NOMO-1 (cell line): ENCODE measurements around the gene KIF15.
"Not testable (repeated sequence)": the region's sequence is repeated elsewhere in the genome, so short reads cannot be mapped to it uniquely, and the experiment has no call there.

Experiments used
- DNase-seq, 2 experiments: peaks; one replicate each; lab custom pipeline; 2025; ENCODE audit not compliant: unreplicated experiment in 2 of 2; lab: John Stamatoyannopoulos, UW

KIF15 gene

DNA sequence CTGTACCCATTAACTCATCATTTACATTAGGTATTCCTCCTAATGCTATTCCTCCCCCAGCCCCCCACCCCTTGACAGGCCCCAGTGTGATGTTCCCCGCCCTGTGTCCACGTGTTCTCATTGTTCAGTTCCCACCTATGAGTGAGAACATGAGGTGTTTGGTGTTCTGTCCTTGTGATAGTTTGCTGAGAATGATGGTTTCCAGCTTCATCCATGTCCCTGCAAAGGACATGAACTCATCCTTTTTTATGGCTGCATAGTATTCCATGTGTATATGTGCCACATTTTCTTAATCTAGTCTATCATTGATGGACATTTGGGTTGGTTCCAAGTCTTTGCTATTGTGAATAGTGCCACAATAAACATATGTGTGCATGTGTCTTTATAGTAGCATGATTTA, 54.7 kb downstream of the KIF15 start:
- not testable (repeated sequence) for DNase-seq

DNA sequence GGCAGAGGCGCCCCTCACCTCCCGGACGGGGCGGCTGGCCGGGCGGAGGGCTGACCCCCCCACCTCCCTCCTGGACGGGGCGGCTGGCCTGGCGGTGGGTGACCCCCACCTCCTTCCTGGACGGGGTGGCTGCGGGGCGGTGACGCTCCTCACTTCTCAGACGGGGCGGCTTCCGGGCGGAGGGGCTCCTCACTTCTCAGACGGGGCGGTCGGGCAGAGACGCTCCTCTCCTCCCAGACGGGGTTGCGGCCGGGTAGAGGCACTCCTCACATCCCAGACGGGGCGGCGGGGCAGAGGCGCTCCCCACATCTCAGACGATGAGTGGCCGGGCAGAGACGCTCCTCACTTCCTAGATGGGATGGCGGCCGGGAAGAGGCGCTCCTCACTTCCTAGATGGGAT, 59.6 kb downstream of the KIF15 start:
- not testable (repeated sequence) for DNase-seq

DNA sequence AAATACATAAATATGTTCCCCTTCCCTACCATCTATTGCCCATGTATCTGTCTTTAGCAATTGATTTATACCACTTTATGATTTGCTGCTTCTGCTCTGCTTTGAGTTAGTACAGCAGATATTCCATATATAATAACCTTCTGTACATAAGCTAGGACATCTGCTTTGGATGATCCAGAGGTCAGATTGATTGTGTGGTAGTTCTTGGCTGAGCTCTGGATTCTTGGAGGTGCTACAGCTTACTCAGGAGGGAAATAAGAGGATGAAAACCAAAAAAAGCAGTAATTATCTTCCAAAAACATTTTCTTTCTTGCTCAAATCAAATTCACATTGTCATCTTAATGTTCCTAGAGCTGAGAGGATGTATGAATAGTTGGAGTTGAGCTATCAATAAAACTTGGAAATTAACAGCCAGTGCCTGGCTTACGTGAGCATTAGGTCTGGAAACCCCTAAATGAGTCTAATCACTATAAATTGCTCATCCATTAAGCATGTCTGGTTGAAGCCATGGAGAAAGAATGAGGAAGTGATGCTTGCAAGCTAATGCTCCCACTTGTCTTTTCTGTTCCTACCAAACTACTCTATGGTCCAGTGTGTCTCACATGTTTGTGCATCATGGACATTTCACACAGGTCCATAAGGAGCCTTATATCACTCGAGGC, 63.8 kb downstream of the KIF15 start:
- peak in 1 of 2 experiments; percentile 3 for DNase-seq

DNA sequence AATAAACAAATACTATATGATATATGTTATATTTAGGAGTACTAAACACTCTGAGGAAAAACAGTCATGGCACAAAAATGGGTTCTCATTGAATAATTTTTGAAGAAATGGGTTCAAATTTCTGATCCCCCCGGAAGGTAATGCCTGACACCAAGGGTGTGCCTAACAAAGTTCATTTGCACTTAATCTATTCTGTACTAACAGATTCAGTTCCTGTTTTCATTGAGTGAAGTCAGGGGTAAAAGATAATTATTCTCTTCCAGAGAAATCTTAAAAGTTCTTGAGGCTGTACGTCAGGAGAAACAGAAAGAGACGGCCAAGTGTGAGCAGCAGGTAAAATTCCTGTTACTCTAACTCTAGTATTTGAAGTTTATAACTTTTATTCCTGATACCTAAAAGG, 65.6 kb downstream of the KIF15 start:
- DNase-seq: peak; percentile 1 to 20

DNA sequence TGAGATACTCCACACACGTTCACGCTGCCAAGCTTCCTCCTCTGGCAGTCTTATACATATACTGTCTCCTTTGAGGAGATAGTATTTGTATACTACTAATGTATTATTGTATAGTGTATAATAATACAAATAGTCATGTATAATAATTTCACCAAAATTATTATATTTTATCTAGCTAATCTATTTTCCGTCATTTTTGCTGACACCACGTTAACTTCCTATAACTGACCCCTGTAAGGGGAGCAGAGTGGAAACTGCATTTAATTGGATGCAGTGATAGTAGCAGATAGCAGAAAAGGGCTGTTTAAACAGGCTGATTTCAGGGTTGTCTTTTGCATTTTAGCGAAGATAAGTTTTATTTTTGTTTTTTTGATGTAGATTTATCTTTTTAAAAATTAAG, 69.6 kb downstream of the KIF15 start:
- DNase-seq: no peak

DNA sequence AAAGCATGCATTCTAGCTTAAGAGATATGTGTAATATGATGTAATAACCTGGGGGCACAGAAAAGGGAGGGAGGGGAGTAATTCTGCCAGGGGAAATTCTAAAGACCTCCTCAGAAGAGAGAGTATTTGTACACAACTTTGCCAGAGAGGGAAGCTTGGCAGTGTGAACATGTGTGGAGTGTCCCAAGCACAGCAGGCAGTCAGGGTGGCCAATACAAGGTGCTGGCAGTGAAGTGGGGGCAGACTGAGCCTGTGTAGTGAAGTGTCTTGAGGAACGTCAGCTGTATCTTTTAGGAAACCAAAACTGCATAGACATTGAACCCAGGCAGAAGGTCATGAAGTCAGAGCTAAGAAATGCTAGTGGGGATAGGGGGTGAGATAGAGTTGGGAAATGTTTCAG, 70.4 kb downstream of the KIF15 start:
- no peak for DNase-seq

DNA sequence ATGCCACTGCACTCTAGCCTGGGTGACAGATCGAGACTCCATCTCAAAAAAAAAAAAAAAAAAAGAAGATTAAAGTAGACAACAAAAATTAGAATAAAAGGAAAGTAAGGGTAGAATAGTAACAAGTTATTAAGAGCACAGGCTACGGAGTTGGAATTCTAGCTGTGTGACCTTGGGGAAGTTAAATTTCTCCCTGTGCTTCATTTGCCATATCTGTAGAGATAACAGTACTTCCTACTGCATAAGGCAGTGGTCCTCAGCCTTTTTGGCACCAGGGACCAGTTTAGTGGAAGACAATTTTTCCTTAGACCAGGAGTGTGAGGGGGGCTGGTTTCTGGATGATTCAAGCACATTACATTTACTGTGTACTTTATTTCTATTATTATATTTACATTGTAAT, 71.4 kb downstream of the KIF15 start:
- DNase-seq: no peak

DNA sequence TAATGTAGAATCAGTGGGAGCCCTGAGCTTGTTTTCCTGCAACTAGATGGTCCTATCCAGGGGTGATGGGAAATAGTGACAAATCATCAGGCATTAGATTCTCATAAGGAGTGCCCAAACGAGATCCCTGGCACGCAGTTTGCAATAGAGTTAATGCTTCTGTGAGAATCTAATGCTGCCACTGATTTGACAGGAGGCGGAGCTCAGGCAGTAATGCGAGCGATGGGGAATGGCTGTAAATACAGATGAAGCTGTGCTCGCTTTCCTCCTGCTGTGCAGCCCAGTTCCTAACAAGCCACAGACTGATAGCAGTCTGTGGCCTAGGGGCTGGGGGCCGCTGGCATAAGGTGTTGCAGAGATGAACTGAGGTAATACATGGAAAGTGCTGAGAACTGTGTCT, 71.8 kb downstream of the KIF15 start:
- no peak for DNase-seq

DNA sequence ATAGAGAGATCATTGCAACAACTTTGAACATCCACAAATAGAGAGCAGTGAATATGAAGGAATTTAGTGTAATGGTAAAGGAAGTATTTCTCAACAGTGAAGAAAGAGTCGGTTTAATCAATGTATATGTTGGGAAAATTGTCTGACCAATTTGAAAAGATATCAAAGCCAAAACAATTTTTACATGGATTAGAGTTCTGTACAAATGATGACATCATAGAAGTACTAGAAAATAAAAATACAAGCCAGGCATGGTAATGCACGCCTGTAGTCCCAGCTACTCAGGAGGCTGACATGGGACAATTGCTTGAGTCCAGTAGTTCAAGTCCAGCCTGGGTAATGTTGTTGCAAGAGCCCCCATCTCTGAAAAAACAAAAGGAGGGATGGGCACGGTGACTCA, 74.1 kb downstream of the KIF15 start:
- no peak for DNase-seq

DNA sequence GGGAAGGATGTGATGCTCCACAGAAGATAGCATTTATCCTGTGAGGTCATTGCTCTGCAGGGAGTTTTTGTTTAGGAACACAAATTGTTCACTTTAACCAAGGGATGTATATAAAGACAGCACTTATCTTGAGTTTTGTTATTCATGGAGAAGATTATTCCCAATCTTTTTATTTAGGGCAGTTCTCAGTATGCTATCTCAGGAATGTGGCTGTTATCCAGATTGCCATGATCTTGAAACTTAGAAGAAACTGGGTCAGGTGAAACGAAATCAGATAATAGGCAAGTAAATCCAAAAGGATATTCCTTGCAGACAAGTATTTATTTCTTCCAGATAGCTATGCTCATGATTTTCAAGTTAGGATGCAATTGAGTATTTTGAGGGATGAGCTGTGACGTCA, 80.8 kb downstream of the KIF15 start:
- no peak for DNase-seq

DNA sequence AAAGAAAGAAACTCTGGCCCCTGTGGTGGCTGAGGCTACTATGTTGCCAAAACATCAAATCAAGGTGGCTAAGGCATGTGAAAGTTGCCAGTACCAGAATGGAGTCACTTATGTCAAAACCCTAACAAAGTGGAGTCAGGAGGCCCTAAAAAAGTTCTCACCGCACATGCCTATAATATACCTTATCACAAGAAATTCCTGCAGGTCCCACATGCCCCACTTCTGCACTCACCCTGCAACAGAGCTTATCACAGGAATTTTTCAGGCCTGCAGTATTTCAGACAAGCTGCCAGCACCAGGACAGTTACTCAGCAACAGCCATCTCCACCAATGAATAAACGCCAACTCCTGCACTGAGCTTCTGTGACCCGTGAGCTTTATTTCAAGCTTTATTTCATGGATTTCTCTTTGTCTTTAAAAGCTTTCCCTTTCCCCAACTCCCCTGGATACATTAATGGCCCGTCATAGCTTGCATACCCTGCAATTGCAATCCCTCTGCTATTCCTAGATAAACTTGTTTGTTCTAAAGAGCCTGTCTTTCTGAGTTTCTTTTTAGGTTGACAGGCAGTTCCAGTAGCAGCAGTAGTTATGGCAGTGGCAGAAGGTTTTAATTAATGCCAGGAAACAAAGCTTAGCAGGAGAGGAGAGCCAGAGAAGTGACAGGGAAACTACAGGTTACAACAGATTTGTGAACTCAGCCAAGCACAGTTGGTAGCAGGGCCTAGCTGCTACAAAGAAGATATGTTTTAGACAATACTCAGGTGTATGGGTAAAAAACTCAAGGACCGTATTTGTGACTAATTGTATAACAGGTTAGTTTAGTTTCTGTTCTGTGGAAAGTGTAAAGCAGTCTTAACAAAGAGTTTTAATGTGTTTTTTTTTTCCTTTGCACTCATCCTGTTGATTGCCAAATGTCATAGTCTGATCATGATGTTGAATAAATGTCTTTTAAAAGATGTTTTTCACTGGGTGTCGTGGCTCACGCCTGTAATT, 84.2 kb downstream of the KIF15 start:
- no peak for DNase-seq

DNA sequence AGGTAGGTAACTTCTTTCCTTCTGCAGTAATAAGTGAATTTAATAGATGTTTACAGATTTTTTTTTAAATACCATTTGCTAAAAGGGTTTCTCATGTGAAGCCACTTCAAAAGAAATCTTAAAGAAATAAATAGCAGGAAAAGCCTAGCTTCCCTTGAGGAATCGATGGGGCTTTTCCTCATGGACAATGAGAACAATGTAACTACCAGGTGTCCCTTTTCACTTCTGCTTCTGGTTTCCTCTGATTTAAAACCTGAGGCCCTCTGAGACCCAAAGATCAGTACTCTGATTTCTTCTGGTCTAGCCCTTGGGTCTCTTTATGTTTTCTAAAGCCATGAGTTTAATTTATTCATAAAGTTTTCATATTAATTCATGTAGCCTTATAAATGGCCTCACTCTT, 87.0 kb downstream of the KIF15 start:
- DNase-seq: no peak

DNA sequence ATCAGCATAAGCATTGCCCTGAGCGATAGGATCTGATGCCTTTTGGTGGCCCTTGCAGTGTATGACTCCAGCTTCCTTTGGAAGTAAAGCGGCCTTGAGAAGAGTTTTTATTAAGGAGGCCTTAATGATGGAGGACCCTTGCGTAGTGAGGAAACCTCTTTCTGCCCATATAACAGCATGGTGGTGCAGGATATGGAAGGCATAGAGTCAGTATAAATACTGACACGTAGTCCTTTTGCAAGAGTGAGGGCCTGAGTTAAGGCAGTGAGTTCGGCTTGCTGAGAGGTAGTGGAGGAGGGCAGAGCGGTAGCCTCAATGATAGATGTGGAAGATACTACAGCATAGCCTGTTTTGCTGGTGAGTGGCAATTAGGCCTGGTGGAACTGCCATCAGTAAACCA, 95.1 kb downstream of the KIF15 start:
- DNase-seq: not testable (repeated sequence)

DNA sequence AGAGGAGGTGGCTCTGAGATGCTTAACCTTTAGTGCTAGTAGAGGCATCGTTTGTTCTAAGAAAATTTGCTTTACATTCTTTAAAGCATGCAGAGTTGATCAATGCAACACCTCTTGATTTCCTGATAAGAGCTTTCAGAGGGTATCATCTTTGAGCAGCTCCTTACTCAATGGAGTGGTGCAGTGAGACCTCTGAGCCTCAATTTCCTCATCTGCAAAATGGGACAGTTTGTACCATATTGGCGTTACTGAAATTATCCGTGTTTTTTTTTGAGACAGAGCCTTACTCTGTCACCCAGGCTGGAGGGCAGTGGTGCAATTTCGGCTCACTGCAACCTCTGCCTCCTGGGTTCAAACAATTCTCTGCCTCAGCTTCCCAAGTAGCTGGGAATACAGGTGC, 98.5 kb downstream of the KIF15 start:
- DNase-seq: no peak

DNA sequence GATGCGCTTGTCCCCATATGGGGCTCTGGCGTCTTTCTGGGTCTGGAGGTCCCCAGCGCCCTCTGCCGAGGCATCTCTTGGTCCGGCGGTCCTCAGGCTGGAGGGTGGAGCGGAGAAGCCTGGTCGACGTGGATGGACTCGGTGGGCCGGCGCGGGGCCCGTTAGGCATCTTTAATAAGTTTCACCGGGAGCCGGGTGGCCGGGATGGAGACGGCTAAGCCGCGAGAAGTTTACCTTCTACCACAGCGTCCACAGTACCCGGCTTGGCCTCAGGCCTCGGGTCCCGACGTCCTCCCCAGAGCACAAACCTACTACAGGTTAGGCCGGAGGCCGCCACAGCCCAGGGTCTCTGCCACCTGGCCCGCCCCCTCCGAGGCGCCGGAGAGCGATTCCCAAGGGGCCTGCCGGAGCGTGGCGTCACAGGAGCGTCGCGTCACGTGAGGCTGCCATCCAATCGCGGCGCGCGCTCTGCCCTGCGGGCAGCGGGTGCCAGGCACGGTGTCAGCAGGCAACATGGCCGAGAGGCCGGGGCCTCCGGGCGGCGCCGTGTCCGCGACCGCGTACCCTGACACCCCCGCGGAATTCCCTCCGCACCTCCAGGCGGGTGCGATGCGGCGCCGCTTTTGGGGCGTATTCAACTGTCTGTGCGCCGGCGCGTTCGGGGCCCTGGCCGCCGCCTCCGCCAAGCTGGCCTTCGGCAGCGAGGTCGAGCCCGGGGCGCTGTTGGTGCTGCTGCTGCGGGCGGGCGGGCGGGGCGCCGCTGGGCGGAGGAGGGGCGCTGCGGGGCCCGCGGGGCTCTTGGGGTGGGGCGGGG, 100.0 kb downstream of the KIF15 start, which contains the start of gene TMEM42:
Gene TMEM42 (plus strand): TSS at position 501 of the 814 bp plus-strand sequence. CDS start 13 bp downstream, at position 514.
- peak; percentile 79 to 88 for DNase-seq

DNA sequence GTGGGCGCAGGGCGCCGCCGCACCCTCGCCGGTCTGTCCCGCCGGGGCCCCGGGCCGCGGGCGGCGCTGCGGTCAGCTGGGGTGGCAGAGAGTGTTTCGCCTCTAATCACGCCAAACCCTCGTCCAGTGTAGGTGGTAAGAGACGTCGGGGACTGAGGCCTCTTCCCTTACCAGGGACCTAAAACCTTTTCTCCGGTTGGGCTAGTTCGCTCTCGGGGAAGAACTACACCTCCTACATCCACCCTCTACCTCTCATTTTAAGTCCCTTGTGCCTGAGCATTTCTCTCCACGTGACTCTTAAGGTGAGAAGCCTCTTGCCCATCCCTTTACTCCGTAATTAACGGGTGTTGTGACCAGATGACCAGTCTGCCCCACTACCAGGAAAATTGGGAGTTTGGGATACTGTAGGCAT, 100.6 kb downstream of the KIF15 start:
- peak; percentile 24 to 29 for DNase-seq

DNA sequence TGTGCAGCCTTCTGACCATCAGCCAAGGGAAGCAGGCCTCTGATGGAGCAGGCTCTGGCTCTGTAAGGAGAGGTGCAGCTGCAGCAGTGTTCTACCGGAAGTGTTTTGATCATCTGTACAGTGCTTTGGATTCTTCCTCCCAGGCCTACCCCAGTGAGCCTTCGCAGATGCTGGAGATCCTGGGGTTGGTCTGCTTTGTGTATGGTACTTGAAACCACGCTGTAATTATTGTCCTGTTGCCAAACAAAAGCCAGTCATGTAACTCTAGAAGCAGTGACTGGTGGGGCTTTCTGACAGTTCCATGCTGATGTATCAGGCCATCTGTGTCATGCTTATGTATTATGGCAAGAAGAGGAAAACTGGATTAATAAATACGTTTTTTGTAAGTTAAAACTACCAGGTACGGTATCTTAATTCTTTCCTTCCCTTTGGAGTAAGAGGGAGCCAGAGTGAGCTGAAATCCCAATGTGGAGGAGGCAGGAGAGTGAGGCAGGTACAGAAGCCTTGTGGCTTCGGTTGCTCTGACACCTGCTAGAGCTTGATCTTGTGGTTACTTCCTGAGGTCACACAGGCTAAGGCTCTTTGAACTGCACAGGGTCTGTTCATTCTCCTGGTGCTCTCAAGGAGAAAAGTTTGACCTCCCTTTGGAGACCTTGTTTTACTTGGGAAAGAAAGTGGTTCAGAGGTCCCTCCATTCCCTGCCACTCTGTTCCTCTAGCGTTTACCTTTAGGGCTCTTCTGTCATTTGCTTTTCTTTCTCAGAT, 103.9 kb downstream of the KIF15 start:
- DNase-seq: no peak

DNA sequence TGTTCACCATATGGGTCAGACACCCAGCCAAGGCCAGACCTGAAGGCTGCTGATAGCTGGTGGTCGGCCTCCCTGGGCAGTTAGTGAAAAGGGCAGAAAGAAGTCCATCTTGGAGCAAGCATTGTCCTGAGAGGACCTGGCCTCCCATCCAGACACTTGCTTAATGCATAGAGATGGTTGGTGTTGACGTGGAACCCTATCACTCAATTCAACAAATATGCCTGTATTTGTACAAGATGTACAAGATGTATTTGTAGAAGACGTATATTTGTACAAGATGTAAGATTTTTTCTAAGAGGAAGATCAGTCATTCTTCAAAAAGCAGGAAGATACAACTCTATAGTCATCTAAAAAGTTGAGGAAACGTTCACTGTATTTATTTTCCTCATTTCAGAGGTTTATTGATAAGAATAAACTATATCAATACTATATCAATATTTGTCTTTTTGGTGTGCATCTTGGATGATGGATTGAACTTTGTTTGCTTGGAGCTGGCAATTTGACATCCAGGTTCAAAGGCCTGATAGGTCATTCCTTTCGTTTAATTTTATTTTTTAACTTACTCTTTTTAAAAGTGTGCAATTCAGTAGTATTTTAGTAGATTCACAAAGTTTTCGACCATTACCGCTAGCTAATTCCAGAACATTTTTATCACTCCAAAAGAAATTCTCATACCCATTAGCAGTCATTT, 106.0 kb downstream of the KIF15 start:
- DNase-seq: no peak

DNA sequence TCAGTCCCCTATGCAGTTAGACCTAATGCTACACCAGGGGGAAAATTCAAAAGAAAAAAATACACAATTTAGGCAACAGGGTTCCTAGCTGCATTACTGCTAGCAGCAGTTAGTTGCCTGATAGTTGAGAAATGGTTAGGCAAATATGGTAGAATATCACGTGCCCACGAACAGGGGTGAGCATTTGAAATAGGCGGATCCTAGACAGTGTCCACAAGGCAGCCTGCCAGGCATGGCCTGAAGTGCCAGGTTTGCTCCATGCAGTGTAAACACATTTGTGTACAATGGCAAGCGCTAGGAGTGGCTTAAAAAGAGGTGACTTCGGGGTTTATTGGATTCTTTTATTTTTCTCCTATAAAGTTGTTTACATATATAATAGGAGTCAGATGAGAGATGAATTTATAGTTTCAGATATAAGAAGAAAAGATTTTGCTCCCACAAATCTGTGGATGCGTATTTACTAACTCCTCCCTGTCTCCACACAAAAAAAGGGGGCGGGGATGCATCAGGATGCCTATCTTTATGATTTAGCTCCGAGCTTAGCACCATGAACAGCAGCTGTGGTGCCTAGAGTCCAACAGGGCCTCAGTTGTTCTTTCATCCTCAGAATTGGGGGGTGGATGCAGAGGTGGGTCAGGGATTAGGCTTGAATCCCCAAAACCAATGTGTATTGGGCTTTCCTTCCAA, 108.9 kb downstream of the KIF15 start:
- DNase-seq: no peak
